Measurements from ENCODE around the gene CDK14.

DNA sequence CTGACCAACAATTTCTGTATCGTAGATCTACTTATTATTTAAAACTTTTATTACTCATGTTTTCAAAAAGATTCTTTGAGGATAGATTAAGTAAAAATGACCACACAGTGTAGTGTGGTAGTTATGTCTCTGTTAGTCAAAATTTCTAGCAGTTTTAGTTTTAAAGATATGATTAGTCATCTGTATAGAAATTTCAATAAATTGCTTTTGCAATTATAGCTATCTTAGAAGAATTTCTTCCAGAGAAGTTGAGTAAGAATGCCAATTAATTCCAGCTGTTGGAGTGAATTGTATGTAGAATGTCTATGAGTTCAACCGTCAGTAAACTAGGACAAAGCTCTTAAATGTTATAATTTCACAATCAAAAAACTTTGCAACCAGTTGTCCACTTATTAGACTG, 229.7 kb downstream of the CDK14 start:
- TF ChIP-seq, protein P1, sequence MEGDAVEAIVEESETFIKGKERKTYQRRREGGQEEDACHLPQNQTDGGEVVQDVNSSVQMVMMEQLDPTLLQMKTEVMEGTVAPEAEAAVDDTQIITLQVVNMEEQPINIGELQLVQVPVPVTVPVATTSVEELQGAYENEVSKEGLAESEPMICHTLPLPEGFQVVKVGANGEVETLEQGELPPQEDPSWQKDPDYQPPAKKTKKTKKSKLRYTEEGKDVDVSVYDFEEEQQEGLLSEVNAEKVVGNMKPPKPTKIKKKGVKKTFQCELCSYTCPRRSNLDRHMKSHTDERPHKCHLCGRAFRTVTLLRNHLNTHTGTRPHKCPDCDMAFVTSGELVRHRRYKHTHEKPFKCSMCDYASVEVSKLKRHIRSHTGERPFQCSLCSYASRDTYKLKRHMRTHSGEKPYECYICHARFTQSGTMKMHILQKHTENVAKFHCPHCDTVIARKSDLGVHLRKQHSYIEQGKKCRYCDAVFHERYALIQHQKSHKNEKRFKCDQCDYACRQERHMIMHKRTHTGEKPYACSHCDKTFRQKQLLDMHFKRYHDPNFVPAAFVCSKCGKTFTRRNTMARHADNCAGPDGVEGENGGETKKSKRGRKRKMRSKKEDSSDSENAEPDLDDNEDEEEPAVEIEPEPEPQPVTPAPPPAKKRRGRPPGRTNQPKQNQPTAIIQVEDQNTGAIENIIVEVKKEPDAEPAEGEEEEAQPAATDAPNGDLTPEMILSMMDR (conservative IDR thresholded peaks at IDR 0.05) = no peak
- no peak for TF ChIP-seq EZH2 (IDR thresholded peaks at IDR 0.05; ENCODE audit: low read depth)
